Left cardiac atrium (tissue), 4 donors: ENCODE data around the gene P3H1. TPM values are rescaled to one million over a fixed set of nuclear protein-coding genes. Genes with fewer than 3 reads are reported as not detected.
"Not testable (repeated sequence)": the region's sequence is repeated elsewhere in the genome, so short reads cannot be mapped to it uniquely, and the experiment has no call there.

ENCODE experiments used
- ATAC-seq, 2 donors: fragments of 200-7000 bp; cut with Tn5 transposase; one replicate each; pipeline ENCODE4 v1.9.1; 2020; ENCODE audit warnings: mild to moderate bottlenecking in 2 of 2, moderate library complexity in 2 of 2
- DNase-seq: peaks from one replicate; pipeline ENCODE4 v3.0.0-alpha.2; 2020
- intact Hi-C, 2 donors: fragments of 100-400 bp; cut with DNase I; formaldehyde crosslinking; loops; one replicate each; pipeline versions ENCODE4 v1.14.1 to v1.15.1; 2022 to 2023
- total RNA-seq, 2 donors: library from RNA; stranded (reverse); fragmentation: NEBNext Ultra II Directional; extraction: Animal tissue kit (Norgen Biotek cat#: 25700); gene quantifications; one replicate each; pipeline ENCODE4 v1.2.1, GENCODE V29; 2021
- donor health status: DM: no; HTN: yes; CAD: no.
- donor health status: DM: no; HTN: yes; CAD: no; lungs with severe emphysema.
- donor health status: DM: yes; HTN: yes; CAD: no.
- donor health status: Dilated cardiomyopathy.

Gene P3H1
- total RNA-seq, 2 donors from 2014 or later, result 16.2 to 17.7 TPM

DNA sequence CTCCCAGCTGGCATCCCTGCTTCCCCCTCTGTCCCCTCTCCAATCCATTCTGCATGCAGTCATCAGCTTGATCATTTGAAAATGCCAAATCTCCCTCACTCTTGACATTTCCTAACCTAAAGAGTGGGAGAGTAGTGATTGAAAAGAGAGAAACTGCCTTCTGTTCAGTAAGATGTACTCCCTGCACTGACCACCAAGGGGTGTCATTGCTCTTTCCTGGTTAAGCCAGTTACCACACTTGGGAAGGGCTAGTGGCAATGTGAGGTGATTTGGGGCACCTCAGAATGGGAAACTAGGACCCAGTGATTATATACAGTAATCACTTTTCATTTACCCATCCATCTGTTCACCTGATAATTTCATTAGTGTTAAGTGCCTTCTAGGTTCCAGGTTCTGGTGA is 11.0 kb upstream of the P3H1 start:
- intact Hi-C loops, result loop anchor here (5.0 to 10.0 kb wide), 3 partner anchors 139 to 297 kb away; no protein-coding TSS in a partner anchor
- ATAC-seq (peak; percentile 35 to 70), DNase-seq (no peak)

- intact Hi-C loops, result loop anchor here (5.0 to 10.0 kb wide), 3 partner anchors 141 to 298 kb away; no protein-coding TSS in a partner anchor
- no peak for ATAC-seq
Measured at GRCh38 chr1:42776502-42776901, 9.7 kb upstream of the P3H1 start.

GRCh38 chr1:42774928-42775526 is 8.2 kb upstream of the P3H1 start:
- DNase-seq (no peak), ATAC-seq (no peak)
- intact Hi-C loops, result loop anchor here (5.0 to 10.0 kb wide), 3 partner anchors 142 to 300 kb away; no protein-coding TSS in a partner anchor

More at GRCh38 chr1:42776502-42776901, 9.7 kb upstream of the P3H1 start:
- no peak for DNase-seq

GRCh38 chr1:42773420-42773819 is 6.6 kb upstream of the P3H1 start:
- intact Hi-C loops, result loop anchor here in 1 of 2 donors (10.0 kb wide), 1 partner anchor 301 kb away; no protein-coding TSS in a partner anchor
- no peak for DNase-seq
- ATAC-seq, result no peak

DNA sequence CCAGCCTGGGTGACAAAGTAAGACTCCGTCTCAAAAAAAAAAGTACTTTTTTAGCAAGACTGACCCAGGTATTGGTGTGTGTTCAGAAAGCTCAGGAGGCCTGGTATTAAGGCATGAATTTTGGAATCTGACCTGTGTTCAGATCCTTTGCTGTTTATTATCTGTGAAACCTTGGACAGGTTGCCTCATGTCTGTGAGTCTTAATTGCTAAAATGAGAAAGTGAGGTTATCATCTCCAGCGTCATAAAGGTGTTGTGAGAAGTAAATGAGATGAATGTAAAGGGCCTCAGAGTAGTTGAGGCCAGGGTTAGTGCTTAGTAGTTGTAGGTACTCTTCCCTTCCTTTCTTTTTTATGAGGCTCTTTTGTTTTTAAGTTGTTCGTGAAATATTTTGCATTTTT is 3.0 kb upstream of the P3H1 start:
- intact Hi-C loops, result loop anchor here (5.0 to 10.0 kb wide), 2 partner anchors 47 to 305 kb away; partner anchors contain the start of genes ERMAP (in 1 of the 2) and SVBP (in 1 of the 2)
- no peak for DNase-seq
- no peak for ATAC-seq

DNA sequence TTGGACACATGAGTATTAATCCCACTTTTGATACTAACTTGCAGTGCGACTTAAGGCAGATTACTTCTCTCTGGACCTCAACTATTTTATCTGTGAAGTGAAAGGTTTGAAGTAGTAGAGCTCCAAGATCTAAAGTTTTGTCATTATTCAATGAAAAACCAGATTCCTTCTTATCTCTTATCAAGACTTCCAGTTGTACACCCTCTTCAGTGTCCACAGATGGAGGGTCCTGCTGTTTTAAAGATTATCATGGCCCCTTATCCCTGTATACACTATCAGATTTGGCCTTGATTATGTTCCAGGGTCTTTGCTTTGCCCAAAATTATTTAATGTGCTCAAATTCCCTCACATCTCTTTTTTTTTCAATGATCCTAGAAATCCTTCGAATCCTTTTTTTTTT is 1.3 kb upstream of the P3H1 start:
- intact Hi-C loops, result loop anchor here in 1 of 2 donors (5.0 kb wide), 1 partner anchor 49 kb away; the partner anchor contains the start of genes ERMAP and SVBP
- DNase-seq (no peak), ATAC-seq (no peak)

DNA sequence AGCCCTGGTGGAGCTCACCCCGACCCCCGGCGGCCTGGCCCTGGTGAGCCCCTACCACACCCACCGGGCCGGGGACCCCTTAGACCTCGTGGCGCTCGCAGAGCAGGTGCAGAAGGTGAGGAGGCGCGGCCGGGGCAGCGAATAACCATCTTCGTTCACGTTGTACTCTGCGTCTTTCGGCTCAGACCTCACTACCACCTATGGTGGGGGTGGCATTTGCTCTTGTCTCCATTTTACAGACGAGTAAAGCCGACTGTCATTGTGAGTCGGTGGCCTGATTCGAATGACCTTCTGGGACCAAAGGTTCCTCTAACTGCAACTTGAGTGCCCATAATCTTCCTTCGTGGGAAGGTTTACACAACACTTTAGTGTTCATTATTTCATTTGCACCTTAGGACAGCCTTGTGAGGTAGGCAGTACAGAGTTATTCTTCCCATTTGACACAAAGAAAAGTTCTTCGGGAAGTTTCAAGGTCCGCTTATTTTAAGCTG is 727 bp upstream of the P3H1 start:
- ATAC-seq (peak; percentile 25 to 39), DNase-seq (no peak)
- intact Hi-C loops, result loop anchor here in 1 of 2 donors (5.0 kb wide), 1 partner anchor 50 kb away; the partner anchor contains the start of genes ERMAP and SVBP

- intact Hi-C loops, result loop anchor here in 1 of 2 donors (5.0 kb wide), 1 partner anchor 51 kb away; the partner anchor contains the start of genes ERMAP and SVBP
- DNase-seq, result peak; percentile 54
- ATAC-seq, result peak; percentile 35 to 52
Measured at GRCh38 chr1:42765832-42766740, 742 bp downstream of the P3H1 start.

GRCh38 chr1:42765269-42765668 is 1.6 kb downstream of the P3H1 start:
- ATAC-seq, result no peak
- no peak for DNase-seq
- intact Hi-C loops, result loop anchor here in 1 of 2 donors (5.0 kb wide), 1 partner anchor 52 kb away; the partner anchor contains the start of genes ERMAP and SVBP

DNA sequence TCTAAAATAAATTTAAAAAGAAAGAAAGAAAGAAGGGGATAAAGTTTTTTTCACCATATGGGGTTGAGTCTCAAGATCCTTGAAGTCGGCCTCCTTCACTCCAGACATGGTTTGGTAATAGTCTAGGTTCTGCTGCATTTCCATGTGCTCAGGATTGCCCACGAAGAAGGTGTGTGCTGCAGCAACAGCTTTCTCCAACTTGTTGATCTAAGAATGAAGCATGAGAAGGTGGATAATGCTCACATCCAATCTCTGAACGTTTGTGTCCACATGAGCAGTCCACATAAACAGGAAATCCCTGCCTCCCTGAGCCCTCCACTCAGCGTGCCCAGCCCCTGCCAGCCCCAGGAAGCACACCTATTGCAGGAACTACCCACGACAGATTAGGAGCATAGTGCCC is 4.6 kb downstream of the P3H1 start:
- DNase-seq, result no peak
- no peak for ATAC-seq
- intact Hi-C loops, result no loop called here

GRCh38 chr1:42761567-42761966 is 5.3 kb downstream of the P3H1 start:
- no peak for DNase-seq
- ATAC-seq, result no peak
- intact Hi-C loops, result no loop called here

DNA sequence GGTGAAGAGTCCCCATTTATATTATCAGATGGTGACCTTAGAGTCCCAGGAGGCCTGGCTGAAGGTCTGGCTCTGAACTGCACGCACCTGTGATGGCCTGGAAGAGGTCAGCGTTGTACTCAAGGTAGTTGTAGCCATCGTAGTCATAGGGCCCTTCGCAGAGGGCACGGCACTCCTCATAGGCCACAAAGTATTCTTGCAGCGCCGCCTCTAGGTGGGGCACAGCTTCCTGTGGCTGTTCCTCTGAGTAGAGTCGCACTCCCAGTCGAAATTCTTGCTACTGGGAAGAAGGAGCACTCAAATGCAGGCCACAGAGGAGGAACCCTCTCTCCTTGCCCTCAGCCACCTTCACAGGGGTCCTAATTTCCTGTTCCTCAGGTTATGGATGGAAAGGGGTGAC is 7.7 kb downstream of the P3H1 start:
- intact Hi-C loops, result no loop called here
- DNase-seq (no peak), ATAC-seq (no peak)

- intact Hi-C loops, result no loop called here
- DNase-seq (no peak), ATAC-seq (no peak)
Measured at GRCh38 chr1:42758641-42759040, 8.2 kb downstream of the P3H1 start.

- no peak for DNase-seq
- ATAC-seq, result no peak
- intact Hi-C loops, result no loop called here
Measured at GRCh38 chr1:42757892-42758275, 8.9 kb downstream of the P3H1 start.

DNA sequence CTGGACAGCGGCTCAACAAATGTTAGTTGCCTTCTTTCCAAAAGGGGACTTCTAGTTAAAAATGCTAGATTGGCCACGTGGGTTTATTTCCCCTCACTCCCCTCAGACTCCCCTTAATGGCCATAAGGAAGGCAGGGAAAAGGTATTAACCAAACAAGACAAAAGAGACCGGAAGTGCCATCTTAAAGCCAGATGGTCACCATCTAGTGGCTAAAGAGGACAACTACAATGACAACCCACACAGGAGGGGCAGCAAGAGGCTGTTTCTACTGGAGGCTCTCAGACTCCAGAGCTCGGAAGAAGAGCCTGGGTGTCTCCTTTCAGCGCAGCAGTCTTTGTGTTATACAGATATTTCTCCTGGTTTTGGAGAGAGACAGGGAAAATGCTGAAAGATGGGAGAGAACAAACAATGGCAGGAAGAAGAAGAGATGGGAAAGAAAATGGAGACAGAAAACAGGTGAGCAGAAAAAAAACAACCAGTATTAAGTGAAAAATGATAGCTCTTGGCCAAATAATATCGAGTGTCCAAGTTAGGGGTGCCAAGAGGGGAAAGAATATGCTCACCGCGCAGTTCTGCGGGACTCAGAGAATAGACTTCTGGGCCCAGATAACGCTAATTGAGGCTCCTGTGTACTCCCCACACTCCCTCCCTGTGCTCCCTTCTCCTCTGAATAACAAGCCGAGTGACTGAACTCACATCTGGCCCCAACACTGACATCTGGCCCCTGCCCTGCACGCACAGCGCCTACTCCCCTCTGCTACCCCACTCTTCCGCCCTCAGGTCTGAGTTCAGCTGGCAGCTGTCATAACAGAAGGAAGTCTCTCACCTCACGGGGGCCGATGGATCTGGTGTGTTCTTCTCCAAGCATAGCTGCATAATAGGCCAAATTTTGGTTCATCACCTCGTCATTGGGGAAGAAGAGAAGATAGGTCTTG is 9.6 kb downstream of the P3H1 start:
- DNase-seq (no peak), ATAC-seq (peak; percentile 50 to 53)
- intact Hi-C loops, result no loop called here

DNA sequence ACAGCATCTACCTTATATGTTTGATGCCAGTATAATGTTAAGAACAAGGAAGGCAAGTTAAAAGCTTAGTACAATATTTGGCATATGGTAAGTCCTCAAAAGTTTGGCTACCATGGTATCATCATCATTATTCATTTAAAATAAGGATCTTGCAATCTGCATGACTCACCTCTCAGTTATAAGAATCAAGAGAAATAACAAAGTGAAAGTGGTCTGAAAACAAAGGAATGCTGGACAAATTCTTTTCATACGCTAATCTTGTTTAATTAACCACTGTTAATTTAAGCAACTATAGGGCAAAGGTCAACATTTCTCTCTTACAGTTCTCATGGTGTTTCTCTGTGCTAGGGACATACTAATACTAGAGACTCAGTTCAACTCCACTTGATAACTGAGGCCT is 13.8 kb downstream of the P3H1 start:
- intact Hi-C loops, result no loop called here
- DNase-seq (no peak), ATAC-seq (no peak)

GRCh38 chr1:42752284-42752683 is 14.5 kb downstream of the P3H1 start:
- intact Hi-C loops, result no loop called here
- no peak for DNase-seq
- no peak for ATAC-seq

GRCh38 chr1:42751511-42752070 is 15.2 kb downstream of the P3H1 start:
- intact Hi-C loops, ATAC-seq, DNase-seq: not testable (repeated sequence)
